HCT116 (cell line): ENCODE measurements around the gene LGR6. TPM values are rescaled to one million over a fixed set of nuclear protein-coding genes. Genes with fewer than 3 reads are reported as not detected.

Experiments used
- ATAC-seq: fragments of 200-7000 bp; cut with Tn5 transposase; 2 replicates; pipeline ENCODE4 v1.9.1; 2020; ENCODE audit warnings: mild to moderate bottlenecking, moderate library complexity
- BruUV-seq: library from RNA; stranded (reverse); fragments of 400-500 nt; replicated peaks from 2 replicates; lab custom pipeline; 2021; lab: Mats Ljungman, UMichigan
- CTCF ChIA-PET: fragments of 300-600 bp; sonication (Branson Sonifier 250); formaldehyde crosslinking; loops from one replicate; lab custom pipeline; 2021; ENCODE audit warnings: antibody characterized with exemption; lab: Charles Lee
- POLR2A ChIA-PET: fragments of 300-600, 350-600 bp; sonication (Branson Sonifier 250); formaldehyde crosslinking; loops from one replicate; lab custom pipeline; 2021; ENCODE audit warnings: antibody characterized with exemption; lab: Charles Lee
- RAD21 ChIA-PET, 2 experiments: fragments of 300-600 bp; sonication (Branson Sonifier 250); formaldehyde crosslinking; loops; one replicate each; lab custom pipeline; 2023; ENCODE audit warnings: low total read pairs in 2 of 2; ENCODE audit not compliant: uncharacterized antibody in 2 of 2, unreplicated experiment in 2 of 2, low non-redundant PET in 1 of 2; lab: Charles Lee
- DNase-seq: peaks from one replicate; pipeline ENCODE4 v3.0.0-alpha.2; 2010; ENCODE audit warnings: low read depth, low spot score
- H2AFZ ChIP-seq: fragments of 200-600 bp; shearing (Covaris generic), sonication (generic); 2 replicates; pipeline ENCODE4 v1.6.1; 2017; ENCODE audit warnings: low read depth, mixed run types, mixed read lengths, antibody characterized with exemption, low read length; ENCODE audit not compliant: poor library complexity, severe bottlenecking
- H3K27ac ChIP-seq: 2 replicates; pipeline ENCODE4 v1.5.1; 2012; ENCODE audit warnings: low read depth, low read length
- H3K27me3 ChIP-seq: fragments of 200-600 bp; sonication (generic); 2 replicates; pipeline ENCODE4 v1.6.1; 2016; ENCODE audit warnings: mixed run types, low read length, mixed read lengths; ENCODE audit not compliant: insufficient read depth
- H3K36me3 ChIP-seq, 2 experiments: fragments of 200-500 bp in 1 of 2; fragments of 200-600 bp in 1 of 2; sonication (Bioruptor generic) in 1 of 2; sonication (generic) in 1 of 2; 2 replicates each; pipeline versions ENCODE4 v1.5.1 to v1.6.1; 2014 to 2016; ENCODE audit warnings: low read length in 2 of 2, inconsistent platforms in 1 of 2, mixed read lengths in 1 of 2, mixed run types in 1 of 2; ENCODE audit not compliant: insufficient read depth in 2 of 2, control insufficient read depth in 1 of 2
- H3K4me1 ChIP-seq, 2 experiments: fragments of 200-600 bp in 1 of 2; sonication (generic) in 1 of 2; 2 replicates each; pipeline versions ENCODE4 v1.5.1 to v1.6.1; 2012 to 2017; ENCODE audit warnings: low read length in 2 of 2, inconsistent platforms in 1 of 2, mild to moderate bottlenecking in 1 of 2, mixed read lengths in 1 of 2, mixed run types in 1 of 2, moderate library complexity in 1 of 2; ENCODE audit not compliant: insufficient read depth in 2 of 2, control insufficient read depth in 1 of 2
- H3K4me2 ChIP-seq: fragments of 200-600 bp; sonication (generic); 2 replicates; pipeline ENCODE4 v1.6.1; 2017; ENCODE audit warnings: mixed run types, low read length, mixed read lengths
- H3K4me3 ChIP-seq, 2 experiments: fragments of 200-600 bp in 1 of 2; sonication (generic) in 1 of 2; replicated peaks in 1 of 2; 2 replicates each; pipeline ENCODE4 v1.5.1; 2011 to 2016; ENCODE audit warnings: low read length in 2 of 2, control low read depth in 1 of 2, low read depth in 1 of 2, mild to moderate bottlenecking in 1 of 2, mixed read lengths in 1 of 2, mixed run types in 1 of 2
- H3K79me2 ChIP-seq: fragments of 200-600 bp; sonication (generic); 2 replicates; pipeline ENCODE4 v1.6.1; 2017; ENCODE audit warnings: mild to moderate bottlenecking, mixed run types, low read length, moderate library complexity, mixed read lengths; ENCODE audit not compliant: insufficient read depth
- H3K9ac ChIP-seq: fragments of 200-600 bp; sonication (generic); 2 replicates; pipeline ENCODE4 v1.6.1; 2016; ENCODE audit warnings: low read length, mixed read lengths
- H3K9me2 ChIP-seq: fragments of 200-600 bp; sonication (generic), shearing (Covaris generic); 2 replicates; pipeline ENCODE4 v1.6.1; 2017; ENCODE audit warnings: mixed run types, mild to moderate bottlenecking, moderate library complexity; ENCODE audit not compliant: insufficient read depth
- H3K9me3 ChIP-seq, 2 experiments: fragments of 200-500 bp in 1 of 2; fragments of 200-600 bp in 1 of 2; sonication (Bioruptor generic) in 1 of 2; sonication (generic) in 1 of 2; 2 replicates each; pipeline ENCODE4 v1.6.1; 2014 to 2017; ENCODE audit warnings: low read length in 2 of 2, mixed read lengths in 2 of 2, inconsistent platforms in 1 of 2, low read depth in 1 of 2, mild to moderate bottlenecking in 1 of 2, mixed run types in 1 of 2, moderate library complexity in 1 of 2; ENCODE audit not compliant: control insufficient read depth in 1 of 2, insufficient read depth in 1 of 2
- H4K20me1 ChIP-seq: fragments of 200-600 bp; sonication (generic), shearing (Covaris generic); 2 replicates; pipeline ENCODE4 v1.6.1; 2017; ENCODE audit warnings: mixed run types, mild to moderate bottlenecking, moderate library complexity; ENCODE audit not compliant: insufficient read depth
- CEBPB ChIP-seq: IDR thresholded peaks from 2 replicates; pipeline ENCODE4 v1.6.1; 2012; ENCODE audit warnings: low read depth
- ELF1 ChIP-seq: IDR thresholded peaks from 2 replicates; pipeline ENCODE4 v1.6.1; 2012; ENCODE audit warnings: low read depth, borderline replicate concordance
- EZH2 ChIP-seq: fragments of 200-600 bp; sonication (generic); IDR thresholded peaks from 2 replicates; pipeline ENCODE4 v1.6.1; 2017; ENCODE audit warnings: antibody characterized with exemption, mixed run types
- JUND ChIP-seq: IDR thresholded peaks from 2 replicates; pipeline ENCODE4 v1.6.1; 2012
- RAD21 ChIP-seq: IDR thresholded peaks from 2 replicates; pipeline ENCODE4 v1.6.1; 2012; ENCODE audit warnings: low read depth, mild to moderate bottlenecking
- SIN3A ChIP-seq: IDR thresholded peaks from 2 replicates; pipeline ENCODE4 v1.6.1; 2012; ENCODE audit warnings: low read depth
- ZFX ChIP-seq: fragments of 450-650 bp; IDR thresholded peaks from 2 replicates; pipeline ENCODE4 v1.6.1; 2017
- intact Hi-C: fragments of 100-400 bp; cut with micrococcal nuclease; formaldehyde crosslinking; loops from 2 replicates; pipeline ENCODE4 v1.10.0; 2022
- total RNA-seq: library from RNA; stranded (reverse); gene quantifications from one replicate; pipeline ENCODE4 v1.2.1, GENCODE V29; 2021; ENCODE audit not compliant: unreplicated experiment
- TF ChIP-seq, protein P1 (sequence below): IDR thresholded peaks from 2 replicates; pipeline ENCODE4 v1.6.1; 2012; ENCODE audit warnings: low read depth

Gene LGR6
- total RNA-seq, 1 experiment from 2014 or later, result 0.20 TPM

DNA sequence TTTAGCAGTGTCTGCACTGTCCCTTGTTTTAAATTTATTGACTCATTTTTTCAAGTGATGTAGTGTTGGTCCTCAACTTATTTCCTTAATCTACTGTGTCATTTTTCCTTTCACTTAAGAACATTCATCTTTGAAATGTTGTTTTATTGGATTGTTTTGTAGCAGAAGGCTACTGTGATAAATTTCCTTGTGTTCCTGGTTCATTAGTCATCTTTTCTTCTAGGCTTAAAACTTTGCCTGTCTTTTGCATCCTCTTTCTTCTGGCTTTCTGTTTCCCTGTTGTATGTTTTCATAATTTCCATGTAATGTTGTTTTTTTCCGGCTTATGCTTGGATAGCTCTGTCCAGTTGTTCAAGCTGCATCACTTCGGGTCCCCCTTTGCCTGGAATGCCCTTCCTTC, 86.2 kb downstream of the LGR6 start:
- H3K79me2 ChIP-seq, result no peaks in the 10 kb centered on the region
- H3K27me3 ChIP-seq, result peaks cover 64% of the 10 kb centered on the region
- no peak overlapping the region for H3K9ac ChIP-seq
- H3K9me3 ChIP-seq, result no peaks in the 10 kb centered on the region
- no TSS peak for BruUV-seq
- RAD21 ChIA-PET, result no interaction called here
- H3K4me2 ChIP-seq, result no peak overlapping the region
- intact Hi-C loops, result loop anchor here (5.0 kb wide), 1 partner anchor 43 kb away; no protein-coding TSS in a partner anchor
- no peak overlapping the region for H3K4me3 ChIP-seq
- H3K27ac ChIP-seq, result no peak overlapping the region
- CTCF ChIA-PET, result no interaction called here
- H3K4me1 ChIP-seq, result peaks cover 13 to 16% of the 10 kb centered on the region in 2 experiments
- DNase-seq (no peak), ATAC-seq (no peak)
- TF ChIP-seq ELF1 (no peak), EZH2 (no peak), JUND (no peak), ZFX (no peak), CEBPB (no peak), RAD21 (no peak)
- no peak overlapping the region for H2AFZ ChIP-seq
- POLR2A ChIA-PET, result no interaction called here
- no peaks in the 10 kb centered on the region for H3K9me2 ChIP-seq
- no peaks in the 10 kb centered on the region for H3K36me3 ChIP-seq
- no peaks in the 10 kb centered on the region for H4K20me1 ChIP-seq

DNA sequence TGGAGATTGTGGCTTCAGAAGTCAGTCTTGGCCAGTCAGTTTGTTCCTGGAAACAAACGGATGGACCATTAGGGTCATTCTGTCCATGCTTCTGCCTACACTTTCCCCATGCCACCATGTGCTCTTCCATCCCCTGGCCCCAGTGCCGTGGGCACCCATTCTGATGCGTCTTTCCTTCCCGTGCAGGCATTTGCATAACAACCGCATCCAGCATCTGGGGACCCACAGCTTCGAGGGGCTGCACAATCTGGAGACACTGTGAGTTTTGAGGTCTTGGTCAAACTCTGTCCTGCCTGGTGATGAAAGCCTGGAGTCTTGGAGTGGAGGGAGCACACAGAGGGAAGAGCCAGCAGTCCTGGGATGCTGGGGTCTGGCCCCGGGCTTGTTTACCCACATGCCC, 87.0 kb downstream of the LGR6 start:
- no peak for ATAC-seq
- Histone ChIP-seq H3K4me3 (no peak overlapping the region), H3K27me3 (peaks cover 72% of the 10 kb centered on the region), H3K4me1 (peaks cover 13 to 16% of the 10 kb centered on the region in 2 experiments)
- intact Hi-C loops, result no loop called here
- POLR2A ChIA-PET, result no interaction called here
- TF ChIP-seq SIN3A, result no peak
- TF ChIP-seq, protein P1, sequence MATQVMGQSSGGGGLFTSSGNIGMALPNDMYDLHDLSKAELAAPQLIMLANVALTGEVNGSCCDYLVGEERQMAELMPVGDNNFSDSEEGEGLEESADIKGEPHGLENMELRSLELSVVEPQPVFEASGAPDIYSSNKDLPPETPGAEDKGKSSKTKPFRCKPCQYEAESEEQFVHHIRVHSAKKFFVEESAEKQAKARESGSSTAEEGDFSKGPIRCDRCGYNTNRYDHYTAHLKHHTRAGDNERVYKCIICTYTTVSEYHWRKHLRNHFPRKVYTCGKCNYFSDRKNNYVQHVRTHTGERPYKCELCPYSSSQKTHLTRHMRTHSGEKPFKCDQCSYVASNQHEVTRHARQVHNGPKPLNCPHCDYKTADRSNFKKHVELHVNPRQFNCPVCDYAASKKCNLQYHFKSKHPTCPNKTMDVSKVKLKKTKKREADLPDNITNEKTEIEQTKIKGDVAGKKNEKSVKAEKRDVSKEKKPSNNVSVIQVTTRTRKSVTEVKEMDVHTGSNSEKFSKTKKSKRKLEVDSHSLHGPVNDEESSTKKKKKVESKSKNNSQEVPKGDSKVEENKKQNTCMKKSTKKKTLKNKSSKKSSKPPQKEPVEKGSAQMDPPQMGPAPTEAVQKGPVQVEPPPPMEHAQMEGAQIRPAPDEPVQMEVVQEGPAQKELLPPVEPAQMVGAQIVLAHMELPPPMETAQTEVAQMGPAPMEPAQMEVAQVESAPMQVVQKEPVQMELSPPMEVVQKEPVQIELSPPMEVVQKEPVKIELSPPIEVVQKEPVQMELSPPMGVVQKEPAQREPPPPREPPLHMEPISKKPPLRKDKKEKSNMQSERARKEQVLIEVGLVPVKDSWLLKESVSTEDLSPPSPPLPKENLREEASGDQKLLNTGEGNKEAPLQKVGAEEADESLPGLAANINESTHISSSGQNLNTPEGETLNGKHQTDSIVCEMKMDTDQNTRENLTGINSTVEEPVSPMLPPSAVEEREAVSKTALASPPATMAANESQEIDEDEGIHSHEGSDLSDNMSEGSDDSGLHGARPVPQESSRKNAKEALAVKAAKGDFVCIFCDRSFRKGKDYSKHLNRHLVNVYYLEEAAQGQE, result no peak
- TF ChIP-seq, all 23 proteins: peak for 0
- H3K36me3 ChIP-seq, result no peaks in the 10 kb centered on the region
- H3K9ac ChIP-seq, result no peak overlapping the region
- ChIA-PET RAD21 (no interaction called here), CTCF (interaction anchor here (0.7 to 1.3 kb wide), 2 partner anchors 18 to 92 kb away, joined by 3 read pairs; no protein-coding TSS in a partner anchor)
- no TSS peak for BruUV-seq
- H3K4me2 ChIP-seq, result no peak overlapping the region
- H3K79me2 ChIP-seq, result no peaks in the 10 kb centered on the region
- no peak overlapping the region for H2AFZ ChIP-seq
- H3K9me3 ChIP-seq, result no peaks in the 10 kb centered on the region
- H3K9me2 ChIP-seq, result no peaks in the 10 kb centered on the region
- H4K20me1 ChIP-seq, result no peaks in the 10 kb centered on the region
- H3K27ac ChIP-seq, result no peak overlapping the region
- DNase-seq, result no peak
